Hepatocyte (in vitro differentiated cells): Measurements from ENCODE around the gene ST6GALNAC5.

Experiments
- EZH2 ChIP-seq: fragments of 200-600 bp; sonication (generic); IDR thresholded peaks from 2 replicates; pipeline ENCODE4 v1.6.1; 2016; ENCODE audit warnings: antibody characterized with exemption, mild to moderate bottlenecking, borderline replicate concordance
- EZH2phosphoT487 ChIP-seq: fragments of 200-600 bp; sonication (generic); IDR thresholded peaks from one replicate; pipeline ENCODE4 v1.6.1; 2018; ENCODE audit warnings: antibody characterized with exemption, mild to moderate bottlenecking, low read depth, moderate library complexity; ENCODE audit not compliant: unreplicated experiment, severe bottlenecking
- TF ChIP-seq, protein P1 (sequence below): fragments of 200-600 bp; sonication (generic); IDR thresholded peaks from 2 replicates; pipeline ENCODE4 v1.5.1; 2016; ENCODE audit warnings: antibody characterized with exemption, mild to moderate bottlenecking; ENCODE audit not compliant: poor library complexity

DNA sequence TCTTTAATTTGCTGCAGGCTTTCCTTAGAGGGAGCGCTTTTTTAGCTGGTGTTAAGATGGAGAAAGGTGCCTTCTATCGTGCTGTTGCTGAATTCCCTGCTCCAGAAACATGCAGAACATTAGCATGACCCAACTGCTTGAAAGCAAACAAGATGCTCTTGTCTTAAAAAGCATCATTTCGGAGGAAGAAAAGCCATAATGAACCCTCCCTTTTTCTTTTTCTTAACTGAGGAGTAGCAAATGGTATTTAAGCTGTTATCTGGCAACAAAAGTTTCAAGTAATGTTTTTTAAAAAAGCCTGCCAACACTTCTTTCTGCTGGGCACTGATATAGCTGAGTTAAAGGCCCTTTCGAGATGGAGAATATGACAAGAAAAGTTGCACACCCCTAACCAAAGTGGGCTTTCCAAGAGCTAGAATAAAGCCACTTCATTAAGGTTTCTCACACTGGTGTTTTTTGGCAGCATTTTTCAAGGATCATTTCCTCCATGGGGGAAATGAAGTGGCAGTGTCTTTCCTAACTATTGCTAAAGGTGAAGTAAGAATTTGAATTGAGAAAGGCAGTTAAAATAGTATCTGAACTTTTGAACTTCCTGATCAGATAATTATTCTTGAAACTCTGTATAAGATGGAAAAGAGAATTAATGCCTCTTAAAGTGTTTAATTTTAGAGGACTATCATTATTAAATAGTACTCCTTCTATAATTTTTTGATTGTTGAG is 38.8 kb downstream of the ST6GALNAC5 start:
- TF ChIP-seq, protein P1, sequence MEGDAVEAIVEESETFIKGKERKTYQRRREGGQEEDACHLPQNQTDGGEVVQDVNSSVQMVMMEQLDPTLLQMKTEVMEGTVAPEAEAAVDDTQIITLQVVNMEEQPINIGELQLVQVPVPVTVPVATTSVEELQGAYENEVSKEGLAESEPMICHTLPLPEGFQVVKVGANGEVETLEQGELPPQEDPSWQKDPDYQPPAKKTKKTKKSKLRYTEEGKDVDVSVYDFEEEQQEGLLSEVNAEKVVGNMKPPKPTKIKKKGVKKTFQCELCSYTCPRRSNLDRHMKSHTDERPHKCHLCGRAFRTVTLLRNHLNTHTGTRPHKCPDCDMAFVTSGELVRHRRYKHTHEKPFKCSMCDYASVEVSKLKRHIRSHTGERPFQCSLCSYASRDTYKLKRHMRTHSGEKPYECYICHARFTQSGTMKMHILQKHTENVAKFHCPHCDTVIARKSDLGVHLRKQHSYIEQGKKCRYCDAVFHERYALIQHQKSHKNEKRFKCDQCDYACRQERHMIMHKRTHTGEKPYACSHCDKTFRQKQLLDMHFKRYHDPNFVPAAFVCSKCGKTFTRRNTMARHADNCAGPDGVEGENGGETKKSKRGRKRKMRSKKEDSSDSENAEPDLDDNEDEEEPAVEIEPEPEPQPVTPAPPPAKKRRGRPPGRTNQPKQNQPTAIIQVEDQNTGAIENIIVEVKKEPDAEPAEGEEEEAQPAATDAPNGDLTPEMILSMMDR: no peak
- TF ChIP-seq EZH2: no peak
- no peak for TF ChIP-seq EZH2phosphoT487
